GM21619 (cell line): Measurements from ENCODE around the gene GABRG2.
"Not testable (repeated sequence)": the region's sequence is repeated elsewhere in the genome, so short reads cannot be mapped to it uniquely, and the experiment has no call there.

Experiments used
- ATAC-seq: cut with Tn5 transposase; IDR thresholded peaks from one replicate; pipeline ENCODE4 v1.9.1; 2021; ENCODE audit not compliant: unreplicated experiment

Gene GABRG2

GRCh38 chr5:162067655-162068411, at the start of gene GABRG2:
TSS of gene GABRG2 (plus strand) at chr5:162067773. CDS start at chr5:162068000, 227 bp downstream.
- ATAC-seq = no peak

- ATAC-seq = no peak
Observed at GRCh38 chr5:162025312-162025711, 42.3 kb upstream of the GABRG2 start.

GRCh38 chr5:162026803-162027202, 40.8 kb upstream of the GABRG2 start:
- no peak for ATAC-seq

GRCh38 chr5:162037431-162037830, 30.1 kb upstream of the GABRG2 start:
- no peak for ATAC-seq

- no peak for ATAC-seq
Observed at GRCh38 chr5:162047279-162047678, 20.3 kb upstream of the GABRG2 start.

GRCh38 chr5:162052676-162053075, 14.9 kb upstream of the GABRG2 start:
- ATAC-seq = no peak

GRCh38 chr5:162055095-162055494, 12.5 kb upstream of the GABRG2 start:
- ATAC-seq = not testable (repeated sequence)

GRCh38 chr5:162067162-162067561, 411 bp upstream of the GABRG2 start:
- no peak for ATAC-seq

- no peak for ATAC-seq
Observed at GRCh38 chr5:162068412-162068811, 839 bp downstream of the GABRG2 start.

- no peak for ATAC-seq
Observed at GRCh38 chr5:162068936-162069335, 1.4 kb downstream of the GABRG2 start.

- no peak for ATAC-seq
Observed at GRCh38 chr5:162078805-162079204, 11.2 kb downstream of the GABRG2 start.

GRCh38 chr5:162091336-162091735, 23.8 kb downstream of the GABRG2 start:
- ATAC-seq = no peak

- ATAC-seq = no peak
Observed at GRCh38 chr5:162096448-162096847, 28.9 kb downstream of the GABRG2 start.

- ATAC-seq = no peak
Observed at GRCh38 chr5:162107591-162107990, 40.0 kb downstream of the GABRG2 start.

GRCh38 chr5:162119801-162120200, 52.2 kb downstream of the GABRG2 start:
- no peak for ATAC-seq

GRCh38 chr5:162128117-162128516, 60.5 kb downstream of the GABRG2 start:
- no peak for ATAC-seq

- ATAC-seq = no peak
Observed at GRCh38 chr5:162132348-162132747, 64.8 kb downstream of the GABRG2 start.

- no peak for ATAC-seq
Observed at GRCh38 chr5:162139190-162139589, 71.6 kb downstream of the GABRG2 start.

- no peak for ATAC-seq
Observed at GRCh38 chr5:162154242-162154641, 86.7 kb downstream of the GABRG2 start.

GRCh38 chr5:162160401-162160800, 92.8 kb downstream of the GABRG2 start:
- ATAC-seq = no peak

GRCh38 chr5:162163663-162164062, 96.1 kb downstream of the GABRG2 start:
- ATAC-seq = no peak

- ATAC-seq = no peak
Observed at GRCh38 chr5:162174358-162174974, 106.9 kb downstream of the GABRG2 start.

- ATAC-seq = no peak
Observed at GRCh38 chr5:162187371-162187770, 119.8 kb downstream of the GABRG2 start.
